PC-3 (cell line): ENCODE data around the gene ECT2L. TPM values are rescaled to one million over a fixed set of nuclear protein-coding genes. Genes with fewer than 3 reads are reported as not detected.

Source experiments
- ATAC-seq: fragments of 200-7000 bp; cut with Tn5 transposase; 2 replicates; pipeline ENCODE4 v1.9.1; 2020; ENCODE audit warnings: mild to moderate bottlenecking, moderate library complexity
- BruUV-seq: library from RNA; stranded (reverse); fragments of 400-500 nt; replicated peaks from 2 replicates; lab custom pipeline; 2021; lab: Mats Ljungman, UMichigan
- CTCF ChIA-PET: fragments of 300-600 bp; sonication (Branson Sonifier 250); formaldehyde crosslinking; loops from one replicate; lab custom pipeline; 2022; ENCODE audit warnings: antibody characterized with exemption; lab: Charles Lee
- POLR2A ChIA-PET: fragments of 300-600 bp; sonication (Branson Sonifier 250); formaldehyde crosslinking; loops from one replicate; lab custom pipeline; 2022; ENCODE audit warnings: antibody characterized with exemption; ENCODE audit not compliant: unreplicated experiment; lab: Charles Lee
- DNase-seq: peaks from one replicate; pipeline ENCODE4 v3.0.0-alpha.2; 2015
- H2AFZ ChIP-seq: fragments of 300-600 bp; sonication (generic); 2 replicates; pipeline ENCODE4 v1.6.0; 2016; ENCODE audit warnings: antibody characterized with exemption, low read length
- H3F3A ChIP-seq: fragments of 300-600 bp; sonication (generic); one replicate; pipeline ENCODE4 v1.6.0; 2017; ENCODE audit warnings: antibody characterized with exemption, low read length, control low read depth, mild to moderate bottlenecking; ENCODE audit not compliant: unreplicated experiment
- H3K27ac ChIP-seq: fragments of 300-600 bp; sonication (generic); 2 replicates; pipeline ENCODE4 v1.5.1; 2016; ENCODE audit warnings: mild to moderate bottlenecking, low read length
- H3K27me3 ChIP-seq: fragments of 300-600 bp; sonication (generic); 2 replicates; pipeline ENCODE4 v1.6.1; 2016; ENCODE audit warnings: low read length, mixed read lengths
- H3K36me3 ChIP-seq: fragments of 300-600 bp; sonication (generic); 2 replicates; pipeline ENCODE4 v1.6.1; 2016; ENCODE audit warnings: low read depth, mixed run types, low read length, mixed read lengths
- H3K4me1 ChIP-seq: fragments of 300-600 bp; sonication (generic); 2 replicates; pipeline ENCODE4 v1.5.1; 2016; ENCODE audit warnings: low read length; ENCODE audit not compliant: insufficient read depth
- H3K4me2 ChIP-seq: fragments of 300-600 bp; sonication (generic); 2 replicates; pipeline ENCODE4 v1.6.0; 2016; ENCODE audit warnings: low read length
- H3K4me3 ChIP-seq: fragments of 300-600 bp; sonication (generic); 2 replicates; pipeline ENCODE4 v1.5.1; 2016; ENCODE audit warnings: mild to moderate bottlenecking, low read length, mixed read lengths
- H3K79me2 ChIP-seq: fragments of 300-600 bp; sonication (generic); 2 replicates; pipeline ENCODE4 v1.6.1; 2017; ENCODE audit warnings: low read length, mixed read lengths
- H3K9ac ChIP-seq: fragments of 300-600 bp; sonication (generic); 2 replicates; pipeline ENCODE4 v1.6.0; 2016; ENCODE audit warnings: mild to moderate bottlenecking, low read length
- H3K9me2 ChIP-seq: fragments of 300-600 bp; sonication (generic); replicated peaks from 2 replicates; pipeline ENCODE4 v1.6.1; 2016; ENCODE audit warnings: mixed run types, low read length, mixed read lengths
- H3K9me3 ChIP-seq: fragments of 300-600 bp; sonication (generic); 2 replicates; pipeline ENCODE4 v1.6.1; 2016; ENCODE audit warnings: low read length, mixed read lengths
- H4K20me1 ChIP-seq: fragments of 300-600 bp; sonication (generic); 2 replicates; pipeline ENCODE4 v1.6.1; 2016; ENCODE audit warnings: low read length, mixed read lengths
- CTCF ChIP-seq: fragments of 300-600 bp; sonication (generic); conservative IDR thresholded peaks from 2 replicates; pipeline ENCODE4 v1.5.1; 2017; ENCODE audit warnings: antibody characterized with exemption, low read depth, mild to moderate bottlenecking, low read length
- EZH2 ChIP-seq: fragments of 300-600 bp; sonication (generic); IDR thresholded peaks from one replicate; pipeline ENCODE4 v1.6.1; 2017; ENCODE audit warnings: antibody characterized with exemption, mild to moderate bottlenecking, low read length; ENCODE audit not compliant: unreplicated experiment
- EZH2phosphoT487 ChIP-seq: fragments of 300-600 bp; sonication (generic); IDR thresholded peaks from 2 replicates; pipeline ENCODE4 v1.6.1; 2018; ENCODE audit warnings: mild to moderate bottlenecking, antibody characterized with exemption, low read length, borderline replicate concordance
- intact Hi-C: fragments of 100-400 bp; cut with micrococcal nuclease; formaldehyde crosslinking; loops from 2 replicates; pipeline ENCODE4 v1.9.0; 2023
- total RNA-seq: library from RNA; depleted of rRNA; stranded (reverse); fragments of >200 nt; gene quantifications from 2 replicates; pipeline ENCODE4 v1.2.3, GENCODE V29; 2014

The ECT2L gene
- total RNA-seq, 1 experiment from 2014 or later = not detected

GRCh38 chr6:138815797-138816528 is 20.1 kb downstream of the ECT2L start:
- Histone ChIP-seq H3K9me3 (no peaks in the 10 kb centered on the region), H3K79me2 (no peaks in the 10 kb centered on the region), H3K4me2 (no peak overlapping the region), H4K20me1 (no peaks in the 10 kb centered on the region), H3K36me3 (no peaks in the 10 kb centered on the region), H3K4me1 (peaks cover 36% of the 10 kb centered on the region), H2AFZ (peak overlapping the region; percentile 52), H3K9ac (no peak overlapping the region), H3K9me2 (no peaks in the 10 kb centered on the region), H3K4me3 (no peak overlapping the region), H3K27me3 (no peaks in the 10 kb centered on the region), H3K27ac (peak overlapping the region; percentile 99), H3F3A (no peaks in the 10 kb centered on the region)
- TF ChIP-seq EZH2phosphoT487 (no peak), CTCF (peak; percentile 68), EZH2 (no peak)
- CTCF ChIA-PET = interaction anchor here (0.6 to 1.0 kb wide), 5 partner anchors 9 to 225 kb away, joined by 3 to 7 read pairs (median 4); no protein-coding TSS in a partner anchor
- POLR2A ChIA-PET = no interaction called here
- ATAC-seq (peak; percentile 57), DNase-seq (peak; percentile 69)
- intact Hi-C loops = loop anchor here (1.0 to 10.0 kb wide), 5 partner anchors 156 to 549 kb away; partner anchors contain the start of gene REPS1
- no TSS peak for BruUV-seq

- Histone ChIP-seq H4K20me1 (no peaks in the 10 kb centered on the region), H3K27ac (peak overlapping the region; percentile 99), H3F3A (no peaks in the 10 kb centered on the region), H3K36me3 (no peaks in the 10 kb centered on the region), H2AFZ (0 out of 2 replicates have a peak overlapping the region, but pooled peaks have one; percentile 23), H3K79me2 (no peaks in the 10 kb centered on the region), H3K27me3 (no peaks in the 10 kb centered on the region), H3K9ac (peak overlapping the region; percentile 84), H3K4me3 (no peak overlapping the region), H3K4me1 (peaks cover 36% of the 10 kb centered on the region), H3K9me3 (no peaks in the 10 kb centered on the region), H3K9me2 (no peaks in the 10 kb centered on the region), H3K4me2 (peak overlapping the region; percentile 63)
- ChIA-PET POLR2A (no interaction called here), CTCF (no interaction called here)
- BruUV-seq = no TSS peak
- intact Hi-C loops = loop anchor here (2.0 to 10.0 kb wide), 4 partner anchors 155 to 547 kb away; no protein-coding TSS in a partner anchor
- DNase-seq (peak; percentile 98), ATAC-seq (peak; percentile 88)
- TF ChIP-seq CTCF = no peak
- no peak for TF ChIP-seq EZH2
- no peak for TF ChIP-seq EZH2phosphoT487
Observed at GRCh38 chr6:138817799-138818198, 21.9 kb downstream of the ECT2L start.
